ENCODE measurements around the gene TRAPPC3L.

GRCh38 chr6:116452531-116452930 lies 93.0 kb downstream of the TRAPPC3L start:
- TF ChIP-seq CTCF (conservative IDR thresholded peaks at IDR 0.05; ENCODE audit: low read depth, low read length) (no peak), EZH2 (IDR thresholded peaks at IDR 0.05; ENCODE audit: borderline replicate concordance, low read depth, low read length, poor library complexity, severe bottlenecking) (no peak)

Measured in A673 (cell line).